Loucy (cell line): ENCODE measurements around the gene HIGD2A.

Experiments
- CTCF ChIP-seq: fragments of 200-600 bp; sonication (generic); conservative IDR thresholded peaks from 2 replicates; pipeline ENCODE4 v1.5.1; 2014; ENCODE audit warnings: mild to moderate bottlenecking, antibody characterized with exemption, low read length
- EZH2phosphoT487 ChIP-seq: fragments of 200-600 bp; IDR thresholded peaks from 2 replicates; pipeline ENCODE4 v1.6.1; 2018; ENCODE audit warnings: antibody characterized with exemption, mild to moderate bottlenecking, moderate library complexity, borderline replicate concordance

GRCh38 chr5:176414704-176415103 is 26.2 kb downstream of the HIGD2A start:
- no peak for TF ChIP-seq CTCF
- TF ChIP-seq EZH2phosphoT487: no peak
